CD4-positive, alpha-beta T cell (primary cell): ENCODE data around the gene PTBP3. TPM values are rescaled to one million over a fixed set of nuclear protein-coding genes. Genes with fewer than 3 reads are reported as not detected.

Experiments
- ATAC-seq: fragments of 200-7000 bp; cut with Tn5 transposase; one replicate; pipeline ENCODE4 v1.10.0; 2022; ENCODE audit warnings: mild to moderate bottlenecking; ENCODE audit not compliant: poor library complexity
- CTCF ChIA-PET: fragments of 350-600 bp; sonication (Branson Sonifier 250); formaldehyde crosslinking; loops from one replicate; lab custom pipeline; 2021; ENCODE audit warnings: antibody characterized with exemption, inconsistent platforms; lab: Charles Lee
- POLR2A ChIA-PET: fragments of 350-600 bp; sonication (Branson Sonifier 250); formaldehyde crosslinking; loops from one replicate; lab custom pipeline; 2021; ENCODE audit warnings: antibody characterized with exemption, inconsistent platforms; lab: Charles Lee
- DNase-seq, 14 experiments: peaks; one replicate each; pipeline ENCODE4 v3.0.0-alpha.2; 2013 to 2020; ENCODE audit warnings: mixed read lengths in 2 of 14
- H3K27ac ChIP-seq, 2 donors: one replicate each; pipeline versions ENCODE4 v1.5.1 to v1.7.0; 2013; ENCODE audit warnings: low read length in 2 of 2, low read depth in 1 of 2, mild to moderate bottlenecking in 1 of 2
- H3K27me3 ChIP-seq, 2 experiments: 1 replicate in 1 of 2; 2 replicates in 1 of 2; pipeline versions ENCODE4 v1.6.1 to v1.7.0; 2013; ENCODE audit warnings: low read length in 2 of 2, control low read depth in 1 of 2, mild to moderate bottlenecking in 1 of 2, moderate library complexity in 1 of 2; ENCODE audit not compliant: insufficient read depth in 2 of 2, control insufficient read depth in 1 of 2
- H3K36me3 ChIP-seq: one replicate; pipeline ENCODE4 v1.6.1; 2013; ENCODE audit warnings: low read length, control low read depth; ENCODE audit not compliant: insufficient read depth
- H3K4me1 ChIP-seq: one replicate; pipeline ENCODE4 v1.6.1; 2013; ENCODE audit warnings: low read length, control low read depth; ENCODE audit not compliant: insufficient read depth
- H3K4me3 ChIP-seq: one replicate; pipeline ENCODE4 v1.5.1; 2013; ENCODE audit warnings: mild to moderate bottlenecking, low read length, moderate library complexity
- H3K9me3 ChIP-seq, 2 experiments: 1 replicate in 1 of 2; 2 replicates in 1 of 2; pipeline versions ENCODE4 v1.6.1 to v1.7.0; 2013; ENCODE audit warnings: low read length in 2 of 2, mild to moderate bottlenecking in 2 of 2, control low read depth in 1 of 2, moderate library complexity in 1 of 2; ENCODE audit not compliant: control insufficient read depth in 1 of 2, insufficient read depth in 1 of 2
- H3K27ac Mint-ChIP-seq: one replicate; pipeline ENCODE4 v1.8.0; 2020; ENCODE audit warnings: mixed read lengths
- H3K27me3 Mint-ChIP-seq: one replicate; pipeline ENCODE4 v1.8.0; 2021; ENCODE audit warnings: mixed read lengths
- H3K36me3 Mint-ChIP-seq: one replicate; pipeline ENCODE4 v1.8.0; 2021; ENCODE audit warnings: low read depth, mixed read lengths
- H3K4me1 Mint-ChIP-seq: one replicate; pipeline ENCODE4 v1.8.0; 2021; ENCODE audit warnings: low read depth, mixed read lengths
- H3K4me3 Mint-ChIP-seq: one replicate; pipeline ENCODE4 v1.8.0; 2020; ENCODE audit warnings: mild to moderate bottlenecking, mixed read lengths
- H3K9me3 Mint-ChIP-seq: one replicate; pipeline ENCODE4 v1.8.0; 2020; ENCODE audit warnings: mixed read lengths
- CTCF ChIP-seq: fragments of 200-600 bp; IDR thresholded peaks from one replicate; pipeline ENCODE4 v1.8.0; 2022; ENCODE audit warnings: antibody characterized with exemption, mild to moderate bottlenecking
- intact Hi-C, 2 experiments: fragments of 100-400 bp; cut with DNase I in 1 of 2; cut with micrococcal nuclease in 1 of 2; formaldehyde crosslinking; loops; one replicate each; pipeline versions ENCODE4 v1.15.1 to v1.9.0; 2023 to 2025; cut with DNase I, micrococcal nuclease
- total RNA-seq, 174 experiments: library from RNA in 2 of 174; stranded (reverse) in 2 of 174; gene quantifications; one replicate each; pipeline ENCODE4 v1.2.3 and lab custom pipeline; 2021 to 2026

Gene PTBP3
- total RNA-seq, 2 experiments from 2014 or later: 100.0 to 110 TPM

- Histone ChIP-seq H3K4me3 (no peak overlapping the region), H3K36me3 (peaks cover 25% of the 10 kb centered on the region), H3K9me3 (no peaks in the 10 kb centered on the region), H3K4me1 (no peaks in the 10 kb centered on the region), H3K27me3 (no peaks in the 10 kb centered on the region), H3K27ac (no peak overlapping the region)
- no peak for TF ChIP-seq CTCF
- Mint-ChIP-seq H3K4me3 (no peak overlapping the region), H3K4me1 (peaks cover 34% of the 10 kb centered on the region), H3K9me3 (peaks cover 2% of the 10 kb centered on the region), H3K27ac (no peak overlapping the region), H3K27me3 (no peaks in the 10 kb centered on the region), H3K36me3 (peaks cover 72% of the 10 kb centered on the region)
- DNase-seq: no peak
- ChIA-PET CTCF (interaction anchor here (1.4 kb wide), 1 partner anchor 11 kb away, joined by 3 read pairs; no protein-coding TSS in a partner anchor), POLR2A (no interaction called here)
- intact Hi-C loops: no loop called here
- ATAC-seq: no peak
These were observed 72.3 kb downstream of the PTBP3 start for GRCh38 chr9:112261133-112261532.

GRCh38 chr9:112258106-112258505, 75.3 kb downstream of the PTBP3 start:
- ChIA-PET CTCF (no interaction called here), POLR2A (no interaction called here)
- intact Hi-C loops: no loop called here
- H3K4me1 Mint-ChIP-seq: peaks cover 35% of the 10 kb centered on the region
- ATAC-seq: no peak
- peaks cover 2% of the 10 kb centered on the region for H3K9me3 Mint-ChIP-seq
- Histone ChIP-seq H3K4me3 (no peak overlapping the region), H3K4me1 (no peaks in the 10 kb centered on the region), H3K36me3 (peaks cover 23% of the 10 kb centered on the region), H3K27me3 (no peaks in the 10 kb centered on the region), H3K27ac (no peak overlapping the region), H3K9me3 (no peaks in the 10 kb centered on the region)
- peaks cover 68% of the 10 kb centered on the region for H3K36me3 Mint-ChIP-seq
- H3K27me3 Mint-ChIP-seq: no peaks in the 10 kb centered on the region
- no peak for TF ChIP-seq CTCF
- no peak overlapping the region for H3K4me3 Mint-ChIP-seq
- H3K27ac Mint-ChIP-seq: no peak overlapping the region
- no peak for DNase-seq

- no peak for ATAC-seq
- H3K9me3 Mint-ChIP-seq: no peaks in the 10 kb centered on the region
- no peak overlapping the region for H3K27ac ChIP-seq
- H3K4me3 Mint-ChIP-seq: no peak overlapping the region
- H3K4me3 ChIP-seq: no peak overlapping the region
- H3K4me1 ChIP-seq: no peaks in the 10 kb centered on the region
- POLR2A ChIA-PET: no interaction called here
- H3K27me3 ChIP-seq: no peaks in the 10 kb centered on the region
- no peak for DNase-seq
- H3K4me1 Mint-ChIP-seq: peaks cover 48% of the 10 kb centered on the region
- intact Hi-C loops: loop anchor here in 1 of 2 experiments (5.0 kb wide), 1 partner anchor 75 kb away; no protein-coding TSS in a partner anchor
- CTCF ChIA-PET: interaction anchor here (1.1 kb wide), 1 partner anchor 110 kb away, joined by 4 read pairs; no protein-coding TSS in a partner anchor
- no peaks in the 10 kb centered on the region for H3K9me3 ChIP-seq
- peak overlapping the region; percentile 28 for H3K27ac Mint-ChIP-seq
- TF ChIP-seq CTCF: no peak
- no peaks in the 10 kb centered on the region for H3K27me3 Mint-ChIP-seq
- H3K36me3 Mint-ChIP-seq: peaks cover 68% of the 10 kb centered on the region
- H3K36me3 ChIP-seq: peaks cover 35% of the 10 kb centered on the region
These were observed 81.2 kb downstream of the PTBP3 start for GRCh38 chr9:112252194-112252593.
